T-helper 1 cell treated with Interleukin-12 subunit alpha and Interleukin-12 subunit beta and Interleukin-4 antibody, amounts not matched to agents 30 ng/mL and 1 ng/mL, for 36 hours (primary cell): ENCODE results near the gene NAA25. TPM values are rescaled to one million over a fixed set of nuclear protein-coding genes. Genes with fewer than 3 reads are reported as not detected.
"Not testable (repeated sequence)": the region's sequence is repeated elsewhere in the genome, so short reads cannot be mapped to it uniquely, and the experiment has no call there.

ENCODE experiments used
- intact Hi-C: fragments of 100-400 bp; cut with micrococcal nuclease; formaldehyde crosslinking; loops from one replicate; pipeline ENCODE4 v1.15.1; 2024
- total RNA-seq: library from RNA; stranded (reverse); gene quantifications from 2 replicates; pipeline ENCODE4 v1.2.3, GENCODE V29; 2022

NAA25 gene
- total RNA-seq, 1 donor from 2014 or later = 45.4 TPM

DNA sequence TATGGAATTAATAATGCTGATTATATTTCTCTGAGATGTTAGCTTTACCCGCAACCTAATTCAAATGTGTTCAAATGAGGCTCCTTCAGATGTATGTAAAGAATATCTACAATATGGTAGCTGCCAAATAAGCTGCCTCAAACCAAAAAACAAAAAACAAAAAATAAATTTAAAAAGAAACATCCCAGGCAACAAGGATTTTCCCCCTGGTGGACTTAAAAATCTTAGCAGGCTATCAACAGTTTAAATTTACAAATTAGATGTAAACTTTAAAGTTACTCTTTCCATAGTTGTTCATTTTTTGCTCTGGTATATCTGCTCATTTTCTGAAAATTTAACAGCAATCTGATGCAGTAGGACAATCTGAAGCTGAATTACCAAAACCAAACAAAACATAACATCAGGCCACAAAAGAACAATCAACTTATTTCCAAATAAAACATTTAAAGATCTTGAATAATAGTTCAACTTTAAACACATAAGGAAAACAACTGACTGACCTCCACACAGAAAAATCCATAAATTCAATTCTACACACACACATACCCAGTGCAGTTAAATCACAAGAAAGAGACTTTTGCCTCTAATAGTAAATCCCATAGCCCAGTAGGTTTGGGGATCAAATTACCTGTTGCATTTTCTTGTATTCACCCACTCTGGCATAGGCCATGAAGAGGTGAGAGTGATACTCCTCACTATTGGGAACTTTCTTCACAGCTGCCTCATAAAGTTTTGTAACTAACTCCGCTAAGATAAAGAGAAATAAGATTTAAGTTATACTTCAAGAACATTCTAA lies 21.3 kb downstream of the NAA25 start:
- intact Hi-C loops = no loop called here

DNA sequence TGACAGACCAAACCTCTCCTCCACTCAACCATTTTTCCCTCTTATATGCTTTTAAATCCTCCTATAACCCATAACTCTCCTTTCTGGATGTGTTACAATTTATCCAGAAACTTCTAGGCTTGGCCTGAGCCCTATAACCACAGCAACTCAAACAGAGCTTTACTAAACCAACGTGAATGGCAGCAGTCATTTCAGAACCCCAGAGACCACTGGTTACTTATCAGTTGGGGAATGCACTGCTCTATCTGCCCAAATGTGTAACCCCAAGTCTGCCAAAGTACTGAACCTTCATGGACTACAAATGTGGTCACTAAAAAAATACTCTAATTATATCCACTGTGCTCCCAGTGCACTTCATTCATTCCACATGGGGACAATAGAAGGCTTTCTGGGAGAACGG lies 42.0 kb downstream of the NAA25 start:
- intact Hi-C loops = no loop called here

DNA sequence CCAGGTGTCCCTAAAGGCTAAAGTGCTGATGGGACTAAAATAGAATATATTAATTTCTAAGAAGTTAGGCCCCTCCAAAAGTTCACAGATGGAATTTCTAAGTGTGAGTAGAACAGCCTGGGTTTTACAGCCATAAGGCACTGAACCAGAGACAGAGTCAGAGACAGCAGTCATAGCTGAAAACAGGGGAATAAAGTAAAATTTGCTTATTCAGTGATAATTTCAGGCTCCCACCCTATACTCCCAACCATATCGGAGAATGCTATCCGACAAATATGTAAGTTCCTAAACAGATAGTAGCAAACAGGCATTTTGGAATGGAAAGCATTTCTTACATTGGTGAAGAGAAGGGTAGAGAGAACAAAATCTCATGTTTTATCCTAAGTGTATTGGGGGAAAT lies 45.3 kb downstream of the NAA25 start:
- intact Hi-C loops = no loop called here

DNA sequence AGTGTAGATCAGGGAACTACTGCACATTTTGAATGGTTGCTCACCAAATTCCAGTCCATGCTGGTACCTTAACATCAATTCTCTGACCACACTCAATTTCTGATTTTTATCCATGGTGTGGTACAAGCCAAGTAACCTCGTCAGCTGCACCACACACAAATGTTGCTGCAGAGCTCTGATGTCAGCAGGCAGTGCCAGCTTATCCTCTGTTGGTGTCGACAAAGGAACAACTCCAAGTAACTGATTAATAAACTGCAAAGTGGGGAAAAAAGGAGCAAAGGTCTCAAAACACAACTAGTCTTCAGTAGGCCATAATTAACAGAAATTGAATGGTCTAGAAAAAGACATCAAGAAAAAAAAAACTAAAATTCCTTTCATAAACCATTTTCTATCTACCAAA lies 47.4 kb downstream of the NAA25 start:
- intact Hi-C loops = no loop called here

DNA sequence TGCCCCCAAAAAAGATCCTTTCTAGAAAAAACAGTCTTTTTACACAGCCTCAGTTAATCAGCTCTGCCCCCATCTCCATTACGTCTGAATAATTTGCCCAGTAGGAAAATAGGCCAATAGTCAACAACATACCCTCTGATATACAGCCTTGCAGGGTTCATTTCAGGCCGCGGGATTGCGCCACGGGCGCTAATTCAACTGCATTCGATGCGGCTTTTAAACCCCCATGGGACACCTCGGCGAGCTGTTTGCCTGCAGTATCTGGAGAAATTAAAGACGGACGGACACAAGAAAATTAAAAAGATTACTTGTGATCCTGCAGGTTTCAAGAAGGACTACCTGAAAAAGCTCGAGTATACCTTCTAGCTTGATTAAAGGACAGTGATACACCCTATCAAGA lies 59.2 kb downstream of the NAA25 start:
- intact Hi-C loops = no loop called here

DNA sequence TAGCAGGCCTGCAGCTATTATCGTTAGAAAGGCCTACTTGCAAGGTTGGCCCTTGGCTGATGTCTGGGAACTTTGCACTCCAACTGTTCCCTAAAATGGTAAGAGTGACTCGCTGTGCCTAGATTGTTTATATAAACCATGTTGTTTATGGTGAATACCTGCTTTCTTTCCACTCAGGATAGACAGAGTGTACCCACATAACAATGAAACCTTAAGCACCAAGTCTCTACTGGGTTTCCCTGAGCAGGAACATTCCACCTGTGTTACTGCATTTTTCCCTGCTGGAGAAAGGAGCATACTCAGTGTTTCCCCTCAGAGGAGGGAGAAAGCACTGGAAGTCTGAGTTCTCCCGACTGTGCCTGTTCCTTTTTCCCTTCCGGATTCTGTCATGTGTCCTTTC lies 62.6 kb downstream of the NAA25 start:
- intact Hi-C loops = no loop called here

DNA sequence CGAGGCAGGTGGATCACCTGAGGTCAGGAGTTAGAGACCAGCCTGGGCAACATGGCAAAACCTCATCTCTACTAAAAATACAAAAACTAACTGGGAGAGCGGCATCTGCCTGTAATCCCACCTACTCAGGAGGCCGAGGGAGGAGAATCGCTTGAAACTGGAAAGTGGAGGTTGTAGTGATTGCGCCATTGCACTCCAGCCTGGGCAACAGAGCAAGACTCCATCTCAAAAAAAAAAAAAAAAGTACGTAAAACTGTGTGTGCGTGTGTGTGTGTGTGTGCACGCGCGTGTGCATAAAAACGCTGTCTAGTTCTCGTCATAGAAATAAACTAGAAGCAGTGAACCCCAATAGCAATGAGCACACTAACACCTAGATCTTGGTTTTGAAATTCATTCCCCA lies 72.0 kb downstream of the NAA25 start:
- intact Hi-C loops = not testable (repeated sequence)

DNA sequence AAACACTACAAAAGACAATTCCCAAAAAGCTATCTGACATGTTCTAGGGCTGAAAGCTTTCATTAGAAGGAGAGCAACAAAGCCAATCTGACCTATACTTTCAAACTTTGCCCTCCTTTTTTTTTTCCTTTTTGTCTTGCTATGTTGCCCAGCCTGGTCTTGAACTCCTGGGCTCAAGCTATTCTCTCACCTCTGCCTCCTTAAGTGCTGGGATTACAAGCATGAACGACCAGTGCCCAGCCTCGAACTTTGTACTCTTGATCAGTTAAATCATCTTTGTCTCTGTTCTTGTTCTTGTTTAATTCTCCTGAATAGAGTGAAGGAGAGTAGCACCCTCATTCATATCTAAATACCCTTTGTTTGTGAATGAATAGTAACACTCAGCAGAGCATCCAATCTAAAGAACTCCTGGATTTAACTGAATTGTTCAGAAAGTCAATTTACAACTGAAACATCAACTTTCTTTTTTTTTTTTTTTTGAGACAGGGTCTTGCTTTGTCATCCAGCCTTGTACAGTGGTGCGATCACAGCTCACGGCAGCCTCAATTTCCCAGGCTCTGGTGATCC lies 73.3 kb downstream of the NAA25 start:
- intact Hi-C loops = no loop called here

DNA sequence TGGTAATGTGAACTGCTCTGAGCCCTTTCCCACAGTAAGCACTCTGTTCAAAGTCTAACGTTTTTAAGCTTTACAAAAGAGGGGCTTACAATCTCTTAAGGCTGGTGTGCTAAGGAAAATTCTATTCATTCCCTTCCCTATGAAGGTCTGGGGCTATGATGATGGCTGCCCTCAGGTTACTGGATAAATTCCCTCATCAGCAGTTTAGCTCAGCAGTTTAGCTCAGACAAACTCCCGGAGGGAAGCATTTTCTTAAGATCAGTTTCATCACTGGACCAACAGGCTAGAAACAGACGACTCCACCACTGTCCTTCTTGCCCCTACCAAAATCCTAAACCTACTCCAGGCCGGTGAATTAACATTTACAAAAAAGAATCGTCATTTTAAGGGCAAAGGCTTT lies 76.3 kb downstream of the NAA25 start:
- intact Hi-C loops = no loop called here

DNA sequence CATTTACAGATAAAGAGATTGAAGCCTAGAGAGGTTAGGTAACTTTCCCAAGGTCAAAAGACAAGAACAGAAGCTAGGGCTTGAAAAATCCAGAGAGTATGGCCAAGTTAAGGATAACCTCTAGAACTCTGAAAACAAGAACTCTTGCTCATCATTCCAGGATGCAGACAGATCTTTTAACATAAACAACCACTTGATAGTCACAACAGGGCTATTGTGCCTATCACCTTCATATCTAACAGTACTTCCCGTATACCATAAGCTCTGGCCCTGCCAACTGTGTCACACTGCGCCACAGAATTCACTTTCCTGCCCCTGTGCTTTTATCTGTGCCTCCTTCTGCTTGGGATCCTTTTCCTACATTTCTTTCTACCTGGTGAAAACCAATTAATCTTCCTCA lies 77.1 kb downstream of the NAA25 start:
- intact Hi-C loops = no loop called here

DNA sequence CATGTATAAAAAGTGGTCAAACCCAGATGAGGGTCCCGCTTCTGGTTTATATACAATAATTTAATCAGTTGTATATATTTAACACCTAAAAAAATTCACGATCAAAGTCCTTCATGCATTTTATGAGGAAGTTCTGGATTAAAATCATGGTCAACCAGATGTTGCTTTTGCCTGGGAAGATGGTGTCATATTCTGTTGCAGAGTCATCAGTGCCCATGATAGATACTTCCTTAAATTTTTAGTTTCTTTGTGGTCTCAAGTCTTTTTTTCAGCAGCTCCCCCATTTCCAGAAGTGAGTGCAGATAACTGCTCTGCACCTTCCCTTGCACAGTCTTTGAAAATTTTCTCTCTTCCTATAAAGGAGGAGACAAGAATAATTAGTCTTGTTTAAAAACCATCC lies 79.3 kb downstream of the NAA25 start:
- intact Hi-C loops = no loop called here

DNA sequence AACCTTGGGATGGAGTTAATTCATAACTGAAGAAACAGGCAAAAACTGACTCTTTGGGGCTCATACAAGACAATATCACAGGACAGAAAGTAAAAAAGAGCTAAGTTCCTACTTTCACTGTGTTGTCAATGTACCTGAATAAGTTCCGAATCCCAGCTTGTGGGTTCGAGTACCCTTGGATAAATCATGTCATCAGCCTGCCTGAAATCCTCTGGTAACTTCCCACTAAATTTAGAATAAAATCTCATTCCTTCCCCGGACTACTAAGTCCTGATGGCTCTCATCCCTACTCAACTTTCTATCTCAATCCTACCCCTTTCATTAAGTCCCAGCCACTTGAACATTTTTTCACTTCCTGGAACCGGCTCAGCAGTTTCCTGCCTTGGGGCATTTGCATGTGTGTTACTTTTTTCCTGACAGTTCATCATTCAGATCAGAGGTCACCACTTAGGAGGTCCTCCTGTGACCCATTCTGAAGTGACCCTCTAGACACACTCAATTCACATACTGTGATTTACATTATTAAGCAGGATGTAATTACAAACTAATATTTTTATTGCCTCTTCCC lies 82.7 kb downstream of the NAA25 start:
- intact Hi-C loops = loop anchor here (1.0 kb wide), 1 partner anchor 81 kb away; no protein-coding TSS in a partner anchor

DNA sequence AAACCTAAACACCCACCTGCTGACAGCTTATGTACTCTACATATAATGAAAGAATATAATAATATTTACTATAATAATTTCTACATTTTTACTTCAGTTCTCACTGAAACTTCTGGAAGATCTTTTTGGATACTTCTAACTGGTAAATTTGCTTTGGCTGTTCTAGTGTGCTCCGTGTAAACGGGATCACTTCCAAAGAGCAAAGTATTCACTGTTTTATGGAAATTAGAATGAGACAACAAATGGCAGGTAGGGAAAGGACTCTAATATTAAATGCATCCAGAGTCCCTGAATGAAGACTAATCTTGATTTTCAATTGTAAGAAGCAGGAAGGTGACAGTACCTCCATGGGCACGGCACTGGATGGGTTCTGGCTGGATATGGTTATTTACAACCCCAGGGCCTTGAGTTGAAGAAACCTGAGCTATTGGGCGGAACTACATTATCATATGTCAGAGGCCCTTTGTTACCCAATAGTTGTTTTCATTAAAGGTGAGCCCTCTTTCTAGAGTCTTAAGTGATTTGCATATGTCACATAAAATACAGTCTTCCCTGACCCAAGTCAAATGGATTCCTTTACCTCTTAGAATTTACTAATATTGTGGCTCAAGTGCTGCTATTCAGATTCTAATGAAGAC lies 84.7 kb downstream of the NAA25 start:
- intact Hi-C loops = no loop called here

DNA sequence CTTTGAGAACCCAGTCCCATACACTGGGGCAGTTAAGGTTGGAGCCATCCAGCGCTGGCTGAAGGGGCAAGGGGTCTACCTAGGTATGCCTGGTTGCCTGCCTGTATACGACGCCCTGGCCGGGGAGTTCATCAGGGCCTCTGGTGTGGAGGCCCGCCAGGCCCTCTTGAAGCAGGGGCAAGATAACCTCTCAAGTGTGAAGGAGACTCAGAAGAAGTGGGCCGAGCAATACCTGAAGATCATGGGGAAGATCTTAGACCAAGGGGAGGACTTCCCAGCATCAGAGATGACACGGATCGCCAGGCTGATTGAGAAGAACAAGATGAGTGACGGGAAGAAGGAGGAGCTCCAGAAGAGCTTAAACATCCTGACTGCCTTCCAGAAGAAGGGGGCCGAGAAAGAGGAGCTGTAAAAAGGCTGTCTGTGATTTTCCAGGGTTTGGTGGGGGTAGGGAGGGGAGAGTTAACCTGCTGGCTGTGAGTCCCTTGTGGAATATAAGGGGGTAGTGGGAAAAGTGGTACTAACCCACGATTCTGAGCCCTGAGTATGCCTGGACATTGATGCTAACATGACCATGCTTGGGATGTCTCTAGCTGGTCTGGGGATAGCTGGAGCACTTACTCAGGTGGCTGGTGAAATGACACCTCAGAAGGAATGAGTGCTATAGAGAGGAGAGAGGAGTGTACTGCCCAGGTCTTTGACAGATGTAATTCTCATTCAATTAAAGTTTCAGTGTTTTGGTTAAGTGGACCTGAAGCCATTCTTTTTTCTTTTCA lies 86.2 kb downstream of the NAA25 start:
- intact Hi-C loops = no loop called here

DNA sequence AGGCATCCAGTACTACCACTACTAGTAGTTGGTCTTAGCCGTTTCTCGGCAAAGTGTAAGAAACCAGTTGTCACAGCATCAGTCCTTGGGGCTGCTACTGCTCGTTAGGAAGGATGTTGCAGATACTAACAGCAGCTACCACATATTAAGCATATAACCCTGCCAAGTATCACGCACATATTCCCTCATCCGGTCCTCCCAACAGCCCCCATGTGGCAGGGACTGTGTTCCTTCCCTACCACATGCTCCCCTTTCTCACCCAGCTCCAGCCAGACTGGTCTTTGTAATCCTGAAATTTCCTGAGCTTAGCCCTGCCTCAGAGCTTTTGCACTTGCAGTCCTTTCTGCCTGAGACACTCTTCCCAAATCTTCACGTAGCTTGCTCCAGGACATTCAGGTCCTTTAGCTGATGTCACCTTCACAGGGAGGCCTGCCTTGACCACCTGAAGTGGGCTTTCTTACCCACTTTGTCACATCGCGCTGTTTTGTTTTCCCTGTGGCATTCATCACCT lies 87.6 kb downstream of the NAA25 start:
- intact Hi-C loops = no loop called here

DNA sequence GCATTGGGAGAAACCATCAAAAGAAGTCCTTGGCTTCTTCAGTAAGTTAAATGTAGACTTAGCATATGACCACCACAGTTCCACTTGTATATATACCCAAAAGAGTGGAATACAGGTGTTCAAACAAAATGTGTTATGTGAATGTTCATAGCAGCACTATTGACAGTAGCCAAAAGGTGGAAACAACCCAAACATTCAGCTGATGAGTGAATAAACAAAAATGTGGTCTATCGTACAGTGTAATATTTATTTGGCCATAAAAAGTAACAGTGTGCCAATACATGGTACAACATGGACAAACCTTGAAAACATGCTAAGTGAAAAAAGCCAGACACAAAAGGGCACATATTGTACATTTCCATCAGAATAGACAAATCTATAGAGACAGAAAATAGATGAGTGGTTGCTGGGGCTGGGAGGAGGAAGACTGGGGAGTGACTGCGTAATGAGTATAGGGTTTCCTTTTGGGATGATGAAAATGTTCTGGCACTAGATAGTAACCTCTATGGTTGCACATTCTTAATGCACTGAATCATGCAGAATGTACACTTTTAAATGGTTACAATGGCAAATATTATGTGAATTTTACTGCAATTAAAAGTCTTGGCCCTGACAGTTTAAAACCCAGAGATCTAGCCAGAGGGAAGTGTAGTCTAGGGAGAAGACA lies 89.9 kb downstream of the NAA25 start:
- intact Hi-C loops = loop anchor here (10.0 kb wide), 2 partner anchors 886 to 956 kb away; partner anchors contain the start of genes OAS1 and OAS2

DNA sequence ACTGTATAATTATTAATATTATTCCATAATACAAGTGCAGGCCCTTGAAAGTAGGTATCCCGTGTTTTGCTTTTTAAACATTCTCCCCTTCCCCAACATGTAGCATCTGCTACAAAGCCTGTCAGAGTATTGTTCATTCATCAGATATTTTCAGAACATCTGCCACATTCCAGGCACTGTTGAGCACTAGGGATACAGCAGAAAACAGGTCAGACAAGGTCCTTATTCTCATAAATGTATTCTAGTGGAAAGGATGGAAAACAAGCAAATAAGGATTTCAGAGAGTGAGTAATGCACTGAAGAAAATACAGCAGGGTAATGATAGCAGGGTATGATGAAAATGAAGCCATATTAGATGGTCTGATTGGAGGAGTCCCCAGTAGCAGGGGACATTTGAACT lies 91.5 kb downstream of the NAA25 start:
- intact Hi-C loops = loop anchor here (10.0 kb wide), 2 partner anchors 888 to 958 kb away; partner anchors contain the start of genes OAS1 and OAS2

DNA sequence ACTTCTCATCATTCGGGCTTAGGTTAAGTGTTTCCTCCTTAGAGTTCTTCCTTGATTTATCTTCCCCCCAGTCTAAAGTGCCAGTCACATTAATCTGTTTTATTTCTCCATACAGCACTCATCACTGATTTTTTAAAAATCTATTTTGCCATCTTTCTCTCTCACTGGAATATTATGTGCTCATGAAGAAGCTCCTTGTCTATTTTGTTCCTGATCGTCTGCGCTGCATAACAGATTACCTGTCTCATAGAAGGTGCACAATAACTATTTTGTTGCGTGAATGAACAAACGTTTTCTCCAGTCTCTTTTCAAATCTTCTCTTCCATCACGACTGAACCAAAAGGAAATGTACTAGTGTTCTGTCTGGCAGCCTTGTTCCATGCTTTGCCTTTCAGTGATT lies 92.6 kb downstream of the NAA25 start:
- intact Hi-C loops = loop anchor here (2.0 to 10.0 kb wide), 3 partner anchors 611 to 959 kb away; partner anchors contain the start of genes OAS1, OAS2 and SH2B3

DNA sequence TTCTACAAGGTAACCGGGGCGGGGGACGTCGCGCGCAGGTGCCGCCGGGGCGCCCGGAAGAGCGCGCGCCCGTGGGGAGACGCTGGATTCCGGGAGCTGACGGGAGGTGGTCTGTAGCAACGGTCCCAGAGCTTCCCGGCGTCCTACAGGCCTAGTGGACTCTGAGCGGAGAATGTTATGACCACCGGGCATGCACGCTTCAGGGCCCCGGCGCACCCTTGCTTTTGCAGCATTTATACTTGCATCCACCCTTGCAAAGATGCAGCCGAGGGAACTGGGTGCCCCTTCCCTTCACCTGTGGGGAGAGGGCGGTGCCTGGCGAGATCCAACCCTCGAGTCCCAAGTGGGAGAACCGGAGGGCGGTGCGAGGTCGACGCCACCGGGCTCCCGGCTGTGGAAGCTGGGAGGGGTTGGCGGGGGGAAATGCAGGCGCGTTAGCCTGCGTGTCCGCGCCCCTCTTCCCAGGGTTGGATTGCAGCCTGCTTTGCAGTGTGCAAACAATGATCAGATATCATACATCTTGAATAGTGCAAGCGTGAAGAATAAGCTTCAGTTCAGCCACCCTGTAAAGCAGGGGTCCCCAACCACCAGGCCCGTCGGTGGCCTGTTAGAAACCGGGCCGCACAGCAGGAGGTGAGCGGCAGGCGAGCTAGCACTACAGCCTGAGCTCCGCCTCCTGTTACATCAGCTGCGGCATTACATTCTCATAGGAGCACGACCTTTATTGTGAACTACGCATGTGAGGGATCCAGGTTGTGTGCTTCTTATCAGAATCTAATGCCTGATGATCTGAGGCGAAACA lies 94.8 kb downstream of the NAA25 start:
- intact Hi-C loops = loop anchor here (1.0 to 10.0 kb wide), 19 partner anchors 20 to 1612 kb away; partner anchors contain the start of genes ANAPC7, ATXN2, BRAP and HECTD4
